ENCODE measurements around the gene ASB5. TPM values are rescaled to one million over a fixed set of nuclear protein-coding genes. Genes with fewer than 3 reads are reported as not detected.

The ASB5 gene, protein sequence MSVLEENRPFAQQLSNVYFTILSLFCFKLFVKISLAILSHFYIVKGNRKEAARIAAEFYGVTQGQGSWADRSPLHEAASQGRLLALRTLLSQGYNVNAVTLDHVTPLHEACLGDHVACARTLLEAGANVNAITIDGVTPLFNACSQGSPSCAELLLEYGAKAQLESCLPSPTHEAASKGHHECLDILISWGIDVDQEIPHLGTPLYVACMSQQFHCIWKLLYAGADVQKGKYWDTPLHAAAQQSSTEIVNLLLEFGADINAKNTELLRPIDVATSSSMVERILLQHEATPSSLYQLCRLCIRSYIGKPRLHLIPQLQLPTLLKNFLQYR
- not detected for total RNA-seq

DNA sequence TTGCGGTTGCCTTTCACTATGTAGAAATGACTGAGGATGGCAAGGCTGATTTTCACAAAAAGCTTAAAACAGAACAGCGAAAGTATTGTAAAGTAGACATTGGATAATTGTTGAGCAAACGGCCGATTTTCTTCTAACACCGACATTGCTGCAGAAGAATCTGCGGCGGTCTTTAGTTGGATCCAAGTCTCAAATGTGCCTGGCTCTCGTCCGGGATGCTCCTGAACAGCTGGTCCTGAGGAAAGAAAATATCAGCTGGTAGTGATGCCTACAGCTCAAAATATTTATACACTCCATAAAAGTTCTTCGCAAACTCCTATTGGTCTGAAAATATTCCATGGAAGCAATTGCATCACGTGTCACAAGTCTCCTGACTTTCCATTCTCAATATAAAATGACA is at the start of gene ASB5:
ASB5 (minus strand) TSS at position 260 of the 400 bp plus-strand sequence; CDS start at position 146, 114 bp downstream.
- DNase-seq: no peak
- H3K4me3 ChIP-seq: no peak within 1 kb of the TSS
- H3K27ac ChIP-seq: no peak within 1 kb of the TSS

DNA sequence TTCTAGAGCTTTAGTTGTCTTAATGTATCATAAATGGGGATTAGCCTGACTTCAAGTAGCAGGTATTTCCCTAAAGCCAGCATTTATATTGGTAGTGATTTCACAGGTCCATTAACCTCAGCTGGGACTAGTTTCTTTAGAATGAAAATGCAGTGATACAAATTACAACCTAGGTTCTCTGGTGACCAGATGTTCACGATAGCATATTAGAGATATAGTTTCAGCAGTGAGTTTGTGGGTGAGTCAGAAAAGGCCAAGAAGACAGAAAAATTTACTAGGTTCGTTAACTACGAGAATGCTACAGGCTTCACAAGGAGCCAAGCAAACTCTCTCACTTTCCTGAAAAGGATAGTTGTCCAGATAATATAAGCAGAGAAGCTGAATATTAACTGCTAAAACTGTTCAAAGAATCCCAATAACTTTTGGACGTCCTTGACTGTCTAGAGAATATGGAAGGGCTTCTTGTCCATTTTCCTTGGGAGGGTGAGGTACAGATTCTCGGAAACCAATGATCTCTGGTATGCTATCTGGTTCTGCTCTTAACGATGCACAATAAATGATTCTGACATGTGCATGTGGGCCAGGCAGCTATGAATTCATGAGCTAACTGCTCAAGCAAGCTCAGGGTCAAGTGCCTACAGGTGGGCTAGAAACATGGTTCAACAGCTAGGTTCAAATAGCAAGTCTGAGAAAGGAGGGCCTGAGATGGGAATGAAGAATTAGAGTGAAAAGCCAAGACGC is 44.7 kb upstream of the ASB5 start:
- Histone ChIP-seq H3K9me3 (no peaks in the 10 kb centered on the region), H3K4me3 (no peak overlapping the region), H3K36me3 (no peaks in the 10 kb centered on the region), H3K27ac (no peak overlapping the region), H3K4me1 (no peaks in the 10 kb centered on the region), H3K27me3 (no peaks in the 10 kb centered on the region)
- TF ChIP-seq POLR2A (IDR thresholded peaks at IDR 0.05): no peak
- TF ChIP-seq, protein P1, sequence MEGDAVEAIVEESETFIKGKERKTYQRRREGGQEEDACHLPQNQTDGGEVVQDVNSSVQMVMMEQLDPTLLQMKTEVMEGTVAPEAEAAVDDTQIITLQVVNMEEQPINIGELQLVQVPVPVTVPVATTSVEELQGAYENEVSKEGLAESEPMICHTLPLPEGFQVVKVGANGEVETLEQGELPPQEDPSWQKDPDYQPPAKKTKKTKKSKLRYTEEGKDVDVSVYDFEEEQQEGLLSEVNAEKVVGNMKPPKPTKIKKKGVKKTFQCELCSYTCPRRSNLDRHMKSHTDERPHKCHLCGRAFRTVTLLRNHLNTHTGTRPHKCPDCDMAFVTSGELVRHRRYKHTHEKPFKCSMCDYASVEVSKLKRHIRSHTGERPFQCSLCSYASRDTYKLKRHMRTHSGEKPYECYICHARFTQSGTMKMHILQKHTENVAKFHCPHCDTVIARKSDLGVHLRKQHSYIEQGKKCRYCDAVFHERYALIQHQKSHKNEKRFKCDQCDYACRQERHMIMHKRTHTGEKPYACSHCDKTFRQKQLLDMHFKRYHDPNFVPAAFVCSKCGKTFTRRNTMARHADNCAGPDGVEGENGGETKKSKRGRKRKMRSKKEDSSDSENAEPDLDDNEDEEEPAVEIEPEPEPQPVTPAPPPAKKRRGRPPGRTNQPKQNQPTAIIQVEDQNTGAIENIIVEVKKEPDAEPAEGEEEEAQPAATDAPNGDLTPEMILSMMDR (IDR thresholded peaks at IDR 0.05): no peak
- DNase-seq: no peak

More for the DNA sequence above, at the start of gene ASB5:
- Histone ChIP-seq H3K36me3 (no peaks in the 10 kb centered on the region), H3K9me3 (no peaks in the 10 kb centered on the region), H3K27me3 (no peaks in the 10 kb centered on the region), H3K4me1 (no peaks in the 10 kb centered on the region)
- TF ChIP-seq, protein P1 (IDR thresholded peaks at IDR 0.05): no peak
- no peak for TF ChIP-seq POLR2A (IDR thresholded peaks at IDR 0.05)

DNA sequence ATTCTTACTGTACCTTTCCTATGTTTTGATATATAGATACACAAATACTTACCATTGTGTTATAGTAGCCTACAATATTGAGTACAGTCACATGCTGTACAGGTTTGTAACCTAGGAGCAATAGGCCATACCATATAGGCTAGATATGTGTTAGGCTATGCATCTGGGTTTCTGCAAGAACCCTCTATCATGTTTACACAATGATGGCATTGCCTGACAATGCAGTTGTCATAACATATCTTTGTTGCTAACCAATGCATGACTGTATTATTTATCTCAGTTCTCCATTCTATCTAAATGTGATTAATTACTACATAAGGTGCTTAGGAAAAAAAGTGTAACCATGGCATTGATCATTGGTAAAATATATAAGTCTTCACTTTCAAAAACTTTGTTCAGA is 40.8 kb upstream of the ASB5 start:
- no peaks in the 10 kb centered on the region for H3K27me3 ChIP-seq
- no peak overlapping the region for H3K4me3 ChIP-seq
- H3K36me3 ChIP-seq: no peaks in the 10 kb centered on the region
- H3K9me3 ChIP-seq: no peaks in the 10 kb centered on the region
- H3K27ac ChIP-seq: no peak overlapping the region
- no peak for TF ChIP-seq POLR2A (IDR thresholded peaks at IDR 0.05)
- TF ChIP-seq, protein P1 (IDR thresholded peaks at IDR 0.05): no peak
- no peaks in the 10 kb centered on the region for H3K4me1 ChIP-seq
- no peak for DNase-seq

DNA sequence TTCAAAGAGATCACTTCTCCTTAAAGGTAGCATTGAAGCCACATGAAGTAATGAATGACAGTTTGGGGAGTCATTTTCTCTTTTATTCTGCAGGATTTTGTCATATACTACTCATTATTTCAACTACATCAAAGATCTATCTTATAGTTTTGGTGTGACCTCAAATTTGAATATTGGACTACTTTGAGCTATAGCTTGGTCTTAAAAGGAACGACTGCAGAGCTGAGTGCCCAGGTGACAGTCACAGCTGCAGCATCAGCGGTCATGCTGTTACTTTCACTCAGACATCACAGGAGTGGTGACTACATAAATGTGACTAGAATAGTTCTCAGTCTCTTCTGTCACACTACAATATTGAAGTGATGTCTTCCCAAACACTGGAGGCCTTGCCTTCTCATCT is 40.0 kb upstream of the ASB5 start:
- no peak for DNase-seq
- Histone ChIP-seq H3K9me3 (no peaks in the 10 kb centered on the region), H3K4me1 (no peaks in the 10 kb centered on the region), H3K4me3 (no peak overlapping the region), H3K27me3 (no peaks in the 10 kb centered on the region), H3K36me3 (no peaks in the 10 kb centered on the region), H3K27ac (no peak overlapping the region)
- TF ChIP-seq POLR2A (IDR thresholded peaks at IDR 0.05): no peak
- TF ChIP-seq, protein P1 (IDR thresholded peaks at IDR 0.05): no peak

DNA sequence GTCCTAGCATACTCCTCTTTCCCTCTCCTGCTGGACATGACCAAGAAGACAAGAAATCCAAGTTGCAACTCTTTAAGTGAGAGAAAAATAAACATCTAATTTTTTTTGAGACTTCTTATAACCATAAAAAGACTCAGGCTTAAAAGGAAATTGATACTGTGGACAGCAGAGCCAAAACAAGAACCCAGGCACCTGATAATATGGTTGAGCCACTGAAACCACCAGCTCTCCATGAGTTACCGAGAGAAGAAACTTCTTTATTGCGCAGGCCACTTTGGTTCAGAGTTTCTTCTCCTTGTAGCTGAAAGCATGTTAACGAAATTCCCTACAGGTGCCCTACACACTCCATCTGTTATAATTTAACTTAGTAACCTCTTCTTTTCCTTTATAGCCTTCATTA is 39.4 kb upstream of the ASB5 start:
- H3K27ac ChIP-seq: no peak overlapping the region
- DNase-seq: no peak
- no peaks in the 10 kb centered on the region for H3K27me3 ChIP-seq
- H3K4me3 ChIP-seq: no peak overlapping the region
- H3K9me3 ChIP-seq: no peaks in the 10 kb centered on the region
- no peaks in the 10 kb centered on the region for H3K4me1 ChIP-seq
- no peak for TF ChIP-seq POLR2A (IDR thresholded peaks at IDR 0.05)
- TF ChIP-seq, protein P1 (IDR thresholded peaks at IDR 0.05): no peak
- no peaks in the 10 kb centered on the region for H3K36me3 ChIP-seq

Data from Peyer's patch (tissue), 4 donors.